BLaER1 (cell line): Measurements from ENCODE around the gene LIME1.

Source experiments
- H3K27ac ChIP-seq: shearing (Covaris generic); formaldehyde crosslinking; 2 replicates; pipeline ENCODE4 v1.8.1; 2022
- H3K27me3 ChIP-seq: shearing (Covaris generic); formaldehyde crosslinking; 2 replicates; pipeline ENCODE4 v1.8.1; 2022
- H3K36me3 ChIP-seq: shearing (Covaris generic); formaldehyde crosslinking; 2 replicates; pipeline ENCODE4 v1.8.1; 2022
- H3K4me1 ChIP-seq: shearing (Covaris generic); formaldehyde crosslinking; 2 replicates; pipeline ENCODE4 v1.8.1; 2022
- H3K4me2 ChIP-seq: shearing (Covaris generic); formaldehyde crosslinking; 2 replicates; pipeline ENCODE4 v1.8.1; 2022
- H3K4me3 ChIP-seq: shearing (Covaris generic); formaldehyde crosslinking; 2 replicates; pipeline ENCODE4 v1.8.1; 2022
- H3K9ac ChIP-seq: shearing (Covaris generic); formaldehyde crosslinking; 2 replicates; pipeline ENCODE4 v1.8.1; 2022
- H3K9me3 ChIP-seq: shearing (Covaris generic); formaldehyde crosslinking; 2 replicates; pipeline ENCODE4 v1.8.1; 2022
- H4K20me1 ChIP-seq: shearing (Covaris generic); formaldehyde crosslinking; 2 replicates; pipeline ENCODE4 v1.8.1; 2022
- Cebpa-rat ChIP-seq: shearing (Covaris generic); IDR thresholded peaks from 2 replicates; pipeline ENCODE4 v1.8.1; 2022

LIME1 gene

DNA sequence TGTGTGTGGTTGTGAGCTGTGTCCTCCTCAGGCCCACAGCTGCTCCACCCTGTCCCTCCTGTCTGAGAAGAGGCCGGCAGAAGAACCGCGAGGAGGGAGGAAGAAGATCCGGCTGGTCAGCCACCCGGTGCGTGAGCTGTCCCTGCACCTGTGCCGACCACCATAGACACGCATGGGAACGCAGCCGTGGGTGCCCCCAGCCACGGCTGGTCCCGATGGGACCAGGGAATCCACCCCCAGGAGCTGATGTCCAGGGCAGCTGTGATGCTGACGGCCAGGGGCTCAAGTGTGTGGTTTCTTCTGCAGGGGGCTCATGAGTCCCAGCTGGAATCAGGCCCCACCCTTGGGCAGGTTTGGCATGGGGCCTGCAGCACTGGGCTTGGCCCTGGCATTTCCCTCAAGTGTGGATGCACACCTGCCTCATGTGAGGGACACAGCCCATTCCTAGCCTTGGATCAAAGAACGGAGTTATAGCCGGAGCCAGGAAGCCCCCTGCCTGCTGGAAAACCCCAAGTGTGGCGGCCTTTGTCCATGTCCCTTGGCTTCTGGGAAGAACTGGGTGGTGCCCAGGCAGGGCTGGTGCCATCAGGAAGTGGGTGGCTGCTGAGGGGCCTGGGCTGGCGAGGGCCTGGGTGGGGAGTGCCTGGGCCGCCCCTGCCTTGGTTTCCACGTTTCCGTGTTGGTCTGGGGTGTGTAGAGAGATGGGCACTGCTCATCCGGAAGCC lies 44.6 kb upstream of the LIME1 start:
- Histone ChIP-seq H3K9ac (peak overlapping the region; percentile 29; the same call in 1 of the 2 replicates), H3K27me3 (no peaks in the 10 kb centered on the region), H3K4me1 (peaks cover 50% of the 10 kb centered on the region), H4K20me1 (peaks cover 24% of the 10 kb centered on the region), H3K4me3 (no peak overlapping the region), H3K27ac (peak overlapping the region; percentile 56; the same call in 1 of the 2 replicates), H3K9me3 (no peaks in the 10 kb centered on the region), H3K4me2 (peak overlapping the region; percentile 65), H3K36me3 (peaks cover 20% of the 10 kb centered on the region)
- no peak for TF ChIP-seq Cebpa-rat

DNA sequence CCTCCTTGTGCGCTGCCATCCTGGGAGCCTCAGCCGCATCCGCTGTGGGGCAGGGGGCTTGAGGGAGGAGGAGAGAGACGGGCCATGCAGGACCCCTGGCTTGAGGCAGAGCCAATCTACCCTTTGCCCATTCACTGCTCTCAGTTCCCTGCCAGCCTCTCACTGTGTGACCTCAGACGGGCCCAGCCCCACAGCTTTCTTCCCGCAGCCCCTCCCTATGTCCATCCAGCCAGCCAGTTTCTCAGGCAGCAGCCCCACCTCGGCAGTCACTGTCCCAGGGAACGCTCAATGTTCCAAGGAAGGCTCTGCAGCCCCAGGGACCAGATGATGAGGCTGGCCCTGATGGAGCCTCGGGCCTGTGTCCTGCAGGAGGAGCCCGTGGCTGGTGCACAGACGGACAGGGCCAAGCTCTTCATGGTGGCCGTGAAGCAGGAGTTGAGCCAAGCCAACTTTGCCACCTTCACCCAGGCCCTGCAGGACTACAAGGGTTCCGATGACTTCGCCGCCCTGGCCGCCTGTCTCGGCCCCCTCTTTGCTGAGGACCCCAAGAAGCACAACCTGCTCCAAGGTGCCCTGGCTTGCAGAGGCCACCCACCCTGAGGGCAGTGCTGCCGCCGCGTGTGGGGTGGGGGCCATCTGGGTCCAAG lies 43.9 kb upstream of the LIME1 start:
- peak overlapping the region; percentile 65; the same call in 1 of the 2 replicates for H3K4me2 ChIP-seq
- H4K20me1 ChIP-seq, result peaks cover 31% of the 10 kb centered on the region
- no peaks in the 10 kb centered on the region for H3K9me3 ChIP-seq
- no peak overlapping the region for H3K4me3 ChIP-seq
- peaks cover 20% of the 10 kb centered on the region for H3K36me3 ChIP-seq
- H3K27me3 ChIP-seq, result no peaks in the 10 kb centered on the region
- H3K9ac ChIP-seq, result 0 out of 2 replicates have a peak overlapping the region, but pooled peaks have one; percentile 29
- TF ChIP-seq Cebpa-rat, result no peak
- H3K4me1 ChIP-seq, result peaks cover 50% of the 10 kb centered on the region
- peak overlapping the region; percentile 56; the same call in 1 of the 2 replicates for H3K27ac ChIP-seq

DNA sequence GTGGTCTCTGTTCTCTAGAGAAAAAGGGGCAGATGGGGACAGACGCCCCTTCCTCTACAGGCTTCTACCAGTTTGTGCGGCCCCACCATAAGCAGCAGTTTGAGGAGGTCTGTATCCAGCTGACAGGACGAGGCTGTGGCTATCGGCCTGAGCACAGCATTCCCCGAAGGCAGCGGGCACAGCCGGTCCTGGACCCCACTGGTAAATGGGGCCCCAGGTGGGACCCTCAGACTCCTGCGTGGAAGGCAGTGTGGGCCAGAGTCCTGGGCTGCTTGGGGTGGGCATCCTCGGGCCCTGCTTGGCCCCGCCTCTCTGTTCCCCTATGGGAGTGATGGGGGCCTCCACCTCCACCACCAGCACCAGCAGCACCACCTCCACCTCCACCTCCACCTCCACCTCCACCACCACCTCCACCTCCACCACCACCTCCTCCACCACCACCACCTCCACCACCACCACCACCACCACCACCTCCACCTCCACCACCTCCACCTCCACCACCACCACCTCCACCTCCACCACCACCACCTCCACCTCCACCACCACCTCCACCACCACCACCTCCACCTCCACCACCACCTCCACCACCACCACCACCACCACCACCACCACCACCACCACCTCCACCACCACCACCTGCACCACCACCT lies 43.3 kb upstream of the LIME1 start:
- Histone ChIP-seq H4K20me1 (peaks cover 38% of the 10 kb centered on the region), H3K4me1 (peaks cover 54% of the 10 kb centered on the region), H3K4me2 (no peak overlapping the region), H3K36me3 (peaks cover 20% of the 10 kb centered on the region), H3K27ac (no peak overlapping the region), H3K9me3 (no peaks in the 10 kb centered on the region), H3K9ac (no peak overlapping the region), H3K27me3 (no peaks in the 10 kb centered on the region), H3K4me3 (no peak overlapping the region)
- TF ChIP-seq Cebpa-rat, result no peak

DNA sequence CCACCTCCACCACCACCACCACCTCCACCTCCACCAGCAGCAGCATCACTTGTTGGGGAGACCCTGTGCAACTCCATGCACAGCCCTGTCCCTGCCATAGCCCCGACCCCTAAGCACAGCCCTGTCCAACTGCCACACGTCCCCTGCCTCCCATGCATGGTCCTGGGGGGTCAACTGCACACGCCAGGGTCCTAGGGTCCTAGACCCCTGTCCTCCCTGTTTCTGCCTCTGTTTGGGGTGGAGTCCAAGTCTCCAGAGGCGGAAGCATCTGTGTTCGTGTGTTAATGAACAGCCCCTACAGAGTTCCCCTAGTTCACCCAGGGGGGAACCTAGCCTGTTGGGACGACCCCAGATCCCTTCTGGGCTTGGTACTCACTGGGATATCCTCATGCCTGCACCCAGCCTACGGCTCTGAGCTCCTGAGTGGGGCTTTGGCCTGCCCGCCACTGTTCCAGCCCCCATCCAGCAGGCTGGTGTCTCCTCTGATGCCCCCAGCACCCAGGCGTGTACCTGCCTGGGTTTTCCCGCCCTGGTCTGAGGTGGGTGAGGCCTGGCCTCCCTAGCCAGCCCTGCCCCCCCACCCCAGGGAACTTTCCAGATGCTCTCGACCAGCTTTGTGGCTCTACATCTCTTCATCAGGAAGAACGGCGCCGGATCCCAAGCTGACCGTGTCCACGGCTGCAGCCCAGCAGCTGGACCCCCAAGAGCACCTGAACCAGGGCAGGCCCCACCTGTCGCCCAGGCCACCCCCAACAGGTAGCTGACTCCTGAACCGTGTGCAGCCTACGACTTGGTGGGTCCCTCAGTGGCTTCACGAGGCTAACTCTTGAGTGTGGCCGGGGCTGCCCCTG lies 42.5 kb upstream of the LIME1 start:
- Histone ChIP-seq H4K20me1 (peaks cover 45% of the 10 kb centered on the region), H3K36me3 (peaks cover 23% of the 10 kb centered on the region), H3K9me3 (no peaks in the 10 kb centered on the region), H3K27me3 (no peaks in the 10 kb centered on the region), H3K4me1 (peaks cover 61% of the 10 kb centered on the region), H3K9ac (no peak overlapping the region), H3K4me2 (no peak overlapping the region), H3K27ac (no peak overlapping the region; the same call in 1 of the 2 replicates), H3K4me3 (no peak overlapping the region)
- no peak for TF ChIP-seq Cebpa-rat

DNA sequence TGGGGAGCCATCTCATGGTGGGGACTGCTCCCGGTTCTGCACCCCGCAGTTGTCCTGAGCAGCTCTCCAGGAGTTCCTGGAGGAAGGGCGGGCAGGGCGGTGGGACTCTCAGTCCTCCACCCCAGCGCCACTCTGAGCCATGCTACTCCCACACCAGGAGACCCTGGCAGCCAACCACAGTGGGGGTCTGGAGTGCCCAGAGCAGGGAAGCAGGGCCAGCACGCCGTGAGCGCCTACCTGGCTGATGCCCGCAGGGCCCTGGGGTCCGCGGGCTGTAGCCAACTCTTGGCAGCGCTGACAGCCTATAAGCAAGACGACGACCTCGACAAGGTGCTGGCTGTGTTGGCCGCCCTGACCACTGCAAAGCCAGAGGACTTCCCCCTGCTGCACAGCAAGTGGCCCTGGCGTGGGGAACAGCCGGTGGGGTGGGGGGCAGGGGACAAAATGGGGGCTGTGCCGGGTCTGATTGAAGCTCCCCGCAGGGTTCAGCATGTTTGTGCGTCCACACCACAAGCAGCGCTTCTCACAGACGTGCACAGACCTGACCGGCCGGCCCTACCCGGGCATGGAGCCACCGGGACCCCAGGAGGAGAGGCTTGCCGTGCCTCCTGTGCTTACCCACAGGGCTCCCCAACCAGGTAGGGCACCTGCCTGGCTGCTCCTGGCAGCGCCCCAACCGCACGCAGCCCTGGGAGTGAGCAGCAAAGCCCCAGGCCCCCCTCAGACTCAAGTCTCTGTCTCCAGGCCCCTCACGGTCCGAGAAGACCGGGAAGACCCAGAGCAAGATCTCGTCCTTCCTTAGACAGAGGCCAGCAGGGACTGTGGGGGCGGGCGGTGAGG lies 41.7 kb upstream of the LIME1 start:
- H3K4me3 ChIP-seq, result no peak overlapping the region
- H3K4me1 ChIP-seq, result peaks cover 70% of the 10 kb centered on the region
- H3K27ac ChIP-seq, result peak overlapping the region; percentile 82
- no peak overlapping the region for H3K9ac ChIP-seq
- no peaks in the 10 kb centered on the region for H3K27me3 ChIP-seq
- H3K4me2 ChIP-seq, result no peak overlapping the region
- peaks cover 29% of the 10 kb centered on the region for H3K36me3 ChIP-seq
- TF ChIP-seq Cebpa-rat, result no peak
- H4K20me1 ChIP-seq, result peaks cover 54% of the 10 kb centered on the region
- H3K9me3 ChIP-seq, result no peaks in the 10 kb centered on the region

DNA sequence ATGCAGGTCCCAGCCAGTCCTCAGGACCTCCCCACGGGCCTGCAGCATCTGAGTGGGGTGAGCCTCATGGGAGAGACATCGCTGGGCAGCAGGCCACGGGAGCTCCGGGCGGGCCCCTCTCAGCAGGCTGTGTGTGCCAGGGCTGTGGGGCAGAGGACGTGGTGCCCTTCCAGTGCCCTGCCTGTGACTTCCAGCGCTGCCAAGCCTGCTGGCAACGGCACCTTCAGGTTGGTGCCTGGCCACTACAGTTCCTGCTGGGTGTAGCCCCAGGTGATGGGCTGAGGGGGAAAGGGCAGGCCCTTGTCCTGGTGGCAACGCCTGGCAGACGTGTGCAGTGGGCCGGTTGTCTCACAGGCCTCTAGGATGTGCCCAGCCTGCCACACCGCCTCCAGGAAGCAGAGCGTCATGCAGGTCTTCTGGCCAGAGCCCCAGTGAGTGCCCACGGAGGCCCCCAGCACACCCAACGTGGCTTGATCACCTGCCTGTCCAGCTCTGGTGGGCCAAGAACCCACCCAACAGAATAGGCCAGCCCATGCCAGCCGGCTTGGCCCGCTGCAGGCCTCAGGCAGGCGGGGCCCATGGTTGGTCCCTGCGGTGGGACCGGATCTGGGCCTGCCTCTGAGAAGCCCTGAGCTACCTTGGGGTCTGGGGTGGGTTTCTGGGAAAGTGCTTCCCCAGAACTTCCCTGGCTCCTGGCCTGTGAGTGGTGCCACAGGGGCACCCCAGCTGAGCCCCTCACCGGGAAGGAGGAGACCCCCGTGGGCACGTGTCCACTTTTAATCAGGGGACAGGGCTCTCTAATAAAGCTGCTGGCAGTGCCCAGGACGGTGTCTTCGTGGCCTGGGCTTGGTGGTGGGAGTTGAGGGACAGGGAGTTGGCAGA lies 40.8 kb upstream of the LIME1 start:
- H3K27ac ChIP-seq, result peak overlapping the region; percentile 82
- H3K9ac ChIP-seq, result peak overlapping the region; percentile 50
- peak overlapping the region; percentile 99 for H3K4me2 ChIP-seq
- H3K36me3 ChIP-seq, result peaks cover 37% of the 10 kb centered on the region
- H3K27me3 ChIP-seq, result no peaks in the 10 kb centered on the region
- no peak for TF ChIP-seq Cebpa-rat
- peaks cover 58% of the 10 kb centered on the region for H4K20me1 ChIP-seq
- H3K9me3 ChIP-seq, result no peaks in the 10 kb centered on the region
- H3K4me3 ChIP-seq, result no peak overlapping the region
- H3K4me1 ChIP-seq, result peaks cover 76% of the 10 kb centered on the region

DNA sequence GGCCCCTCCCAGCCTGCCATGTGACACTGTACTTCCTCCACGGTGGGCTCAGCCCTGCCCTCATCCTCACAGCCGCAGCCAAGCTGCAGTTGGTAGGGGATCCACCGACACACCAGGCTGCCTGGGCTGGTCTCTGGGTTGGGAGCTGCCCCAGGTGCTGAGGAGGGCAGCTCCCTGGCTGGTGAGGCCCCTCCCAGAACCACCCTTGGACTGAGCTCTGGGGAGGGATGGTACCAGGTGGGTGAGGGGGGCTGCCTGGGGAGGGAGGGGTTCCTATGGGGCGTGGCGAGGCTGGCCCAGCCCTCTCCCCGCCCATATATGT lies 40.2 kb upstream of the LIME1 start:
- Histone ChIP-seq H3K9me3 (no peaks in the 10 kb centered on the region), H3K4me2 (peak overlapping the region; percentile 99), H3K27me3 (no peaks in the 10 kb centered on the region), H3K4me1 (peaks cover 70% of the 10 kb centered on the region), H4K20me1 (peaks cover 52% of the 10 kb centered on the region), H3K36me3 (peaks cover 42% of the 10 kb centered on the region), H3K9ac (peak overlapping the region; percentile 72), H3K4me3 (peak overlapping the region; percentile 63), H3K27ac (peak overlapping the region; percentile 82)
- TF ChIP-seq Cebpa-rat, result no peak
